Cardiac muscle cell (in vitro differentiated cells and primary cell): ENCODE results near the gene ZDHHC11. TPM values are rescaled to one million over a fixed set of nuclear protein-coding genes. Genes with fewer than 3 reads are reported as not detected.

ENCODE experiments used
- DNase-seq, 2 donors: peaks; one replicate each; pipeline versions ENCODE4 v3.0.0 to v3.0.0-alpha.2; 2010 to 2017; ENCODE audit warnings: low read depth in 1 of 2, low spot score in 1 of 2
- H3K27ac ChIP-seq: fragments of 200-600 bp; sonication (generic); 2 replicates; pipeline ENCODE4 v1.5.1; 2016
- H3K27me3 ChIP-seq: fragments of 200-600 bp; sonication (generic); 2 replicates; pipeline ENCODE4 v1.6.0; 2016; ENCODE audit warnings: control low read depth
- H3K36me3 ChIP-seq: fragments of 200-600 bp; sonication (generic); 2 replicates; pipeline ENCODE4 v1.5.1; 2016; ENCODE audit warnings: control low read depth
- H3K4me1 ChIP-seq: fragments of 200-600 bp; sonication (generic); 2 replicates; pipeline ENCODE4 v1.8.1; 2017; ENCODE audit warnings: low read depth, mild to moderate bottlenecking, mixed run types
- H3K4me3 ChIP-seq: fragments of 200-600 bp; sonication (generic); 2 replicates; pipeline ENCODE4 v1.5.1; 2016; ENCODE audit warnings: mild to moderate bottlenecking
- H3K9me3 ChIP-seq: fragments of 200-600 bp; sonication (generic); 2 replicates; pipeline ENCODE4 v1.5.1; 2017; ENCODE audit warnings: low read depth, mild to moderate bottlenecking, control low read depth
- polyA plus RNA-seq: library from polyadenylated mRNA; unstranded; fragments of >200 nt; fragmentation: Nextera tagmentation; extraction: Ambion mirVana; gene quantifications from 2 replicates; pipeline ENCODE4 v1.2.1, GENCODE V29; 2016
- total RNA-seq: library from RNA; depleted of rRNA; stranded (reverse); fragments of >200 nt; gene quantifications from 2 replicates; pipeline ENCODE4 v1.2.3, GENCODE V29; 2016
- TF ChIP-seq, protein P1 (sequence below): IDR thresholded peaks from 2 replicates; pipeline ENCODE4 v1.5.1; 2012; ENCODE audit warnings: low read depth, mild to moderate bottlenecking, low read length

Gene ZDHHC11
- total and polyA plus RNA-seq, 2 experiments from 2014 or later = 12.4 TPM

DNA sequence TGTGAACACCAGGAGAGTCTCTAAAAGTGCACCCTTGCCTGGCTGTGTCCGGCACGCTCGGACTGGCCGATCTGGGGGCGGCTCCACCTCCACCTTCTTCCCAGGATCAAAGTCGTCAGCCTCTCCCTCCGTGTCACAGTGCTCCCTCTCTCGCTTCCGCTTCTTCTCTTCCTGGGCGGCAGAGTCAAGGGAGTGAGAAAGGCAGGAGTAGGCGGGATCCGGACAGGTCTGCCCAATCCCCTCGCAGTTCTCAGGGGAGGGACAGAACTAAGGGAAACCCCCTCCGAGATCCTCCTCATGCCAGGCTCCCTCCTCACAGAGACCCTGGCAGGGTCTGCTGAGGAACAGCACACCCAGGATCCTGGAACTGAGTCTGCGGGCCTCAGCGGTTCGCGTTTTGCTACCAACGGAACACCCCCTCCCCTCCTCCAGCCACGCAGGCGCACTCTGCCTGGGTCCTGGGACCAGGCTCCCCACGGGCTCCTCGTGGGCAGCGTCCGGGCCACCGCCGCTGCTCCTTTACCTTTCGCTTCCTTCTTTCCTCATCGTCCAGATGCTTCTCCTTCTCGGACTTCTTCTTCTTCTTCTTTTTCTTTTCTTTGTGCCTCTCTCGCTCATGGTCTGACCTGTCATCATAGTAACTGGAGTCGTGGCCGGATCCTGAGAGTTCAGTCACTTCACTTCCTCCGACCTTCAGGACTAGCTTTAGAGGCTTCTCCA, 40.5 kb upstream of the ZDHHC11 start:
- H3K27ac ChIP-seq = no peak overlapping the region
- H3K27me3 ChIP-seq = no peaks in the 10 kb centered on the region
- DNase-seq = peak in 1 of 2 donors; percentile 4
- H3K4me1 ChIP-seq = peaks cover 4% of the 10 kb centered on the region
- peaks cover 36% of the 10 kb centered on the region for H3K36me3 ChIP-seq
- TF ChIP-seq, protein P1, sequence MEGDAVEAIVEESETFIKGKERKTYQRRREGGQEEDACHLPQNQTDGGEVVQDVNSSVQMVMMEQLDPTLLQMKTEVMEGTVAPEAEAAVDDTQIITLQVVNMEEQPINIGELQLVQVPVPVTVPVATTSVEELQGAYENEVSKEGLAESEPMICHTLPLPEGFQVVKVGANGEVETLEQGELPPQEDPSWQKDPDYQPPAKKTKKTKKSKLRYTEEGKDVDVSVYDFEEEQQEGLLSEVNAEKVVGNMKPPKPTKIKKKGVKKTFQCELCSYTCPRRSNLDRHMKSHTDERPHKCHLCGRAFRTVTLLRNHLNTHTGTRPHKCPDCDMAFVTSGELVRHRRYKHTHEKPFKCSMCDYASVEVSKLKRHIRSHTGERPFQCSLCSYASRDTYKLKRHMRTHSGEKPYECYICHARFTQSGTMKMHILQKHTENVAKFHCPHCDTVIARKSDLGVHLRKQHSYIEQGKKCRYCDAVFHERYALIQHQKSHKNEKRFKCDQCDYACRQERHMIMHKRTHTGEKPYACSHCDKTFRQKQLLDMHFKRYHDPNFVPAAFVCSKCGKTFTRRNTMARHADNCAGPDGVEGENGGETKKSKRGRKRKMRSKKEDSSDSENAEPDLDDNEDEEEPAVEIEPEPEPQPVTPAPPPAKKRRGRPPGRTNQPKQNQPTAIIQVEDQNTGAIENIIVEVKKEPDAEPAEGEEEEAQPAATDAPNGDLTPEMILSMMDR = no peak
- H3K4me3 ChIP-seq = peak overlapping the region; percentile 61
- no peaks in the 10 kb centered on the region for H3K9me3 ChIP-seq

DNA sequence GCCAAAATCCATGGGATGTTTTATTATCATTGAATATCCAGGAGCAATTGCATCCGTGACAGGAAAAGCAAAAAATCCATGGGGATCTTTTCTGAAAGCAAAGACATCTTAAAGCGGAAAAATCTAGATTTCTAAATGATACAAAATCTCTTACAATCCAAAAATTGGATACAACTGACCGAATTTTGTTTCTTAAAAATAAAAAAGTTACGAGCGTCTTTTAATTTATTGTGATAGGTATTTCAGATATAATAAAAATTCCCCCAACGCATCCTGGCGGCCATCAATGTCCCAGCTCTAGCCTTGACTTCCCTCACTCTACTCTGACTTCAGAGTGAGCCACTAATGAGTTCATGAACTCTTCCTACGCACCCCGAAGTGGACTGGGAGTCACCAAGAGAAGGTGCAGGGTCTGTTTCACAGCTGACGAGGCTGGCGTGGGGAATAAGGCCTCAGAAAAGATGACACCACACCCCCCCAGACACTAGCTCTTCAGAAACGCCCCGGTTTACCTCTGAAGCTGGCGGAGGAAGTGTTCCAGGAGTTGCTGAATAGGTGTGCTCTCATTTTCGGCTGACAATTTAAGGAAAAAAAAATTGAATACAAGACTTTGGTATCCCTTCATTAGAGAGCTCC, 38.4 kb upstream of the ZDHHC11 start:
- DNase-seq = no peak
- Histone ChIP-seq H3K4me1 (peaks cover 4% of the 10 kb centered on the region), H3K4me3 (no peak overlapping the region), H3K9me3 (no peaks in the 10 kb centered on the region), H3K36me3 (peaks cover 48% of the 10 kb centered on the region), H3K27ac (no peak overlapping the region), H3K27me3 (no peaks in the 10 kb centered on the region)
- TF ChIP-seq, protein P1 = no peak

DNA sequence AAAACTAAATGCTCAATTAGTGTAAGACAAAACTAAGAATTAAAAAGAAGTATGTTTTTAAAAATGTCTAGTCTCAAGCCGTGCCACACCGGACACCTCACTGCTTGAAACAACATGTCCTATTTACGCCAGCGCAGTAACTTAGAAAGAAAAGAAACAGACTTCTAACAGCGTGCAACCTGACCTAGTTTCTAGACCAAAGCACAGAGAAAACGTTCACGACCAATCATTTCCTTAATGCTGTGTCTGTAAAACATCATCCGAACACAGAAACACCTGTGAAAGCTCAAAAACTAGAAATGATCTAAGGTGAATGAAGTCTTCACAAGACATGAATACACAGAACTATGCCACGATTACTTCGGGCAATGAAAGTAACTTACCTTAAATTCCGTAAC, 37.9 kb upstream of the ZDHHC11 start:
- Histone ChIP-seq H3K9me3 (no peaks in the 10 kb centered on the region), H3K4me1 (peaks cover 4% of the 10 kb centered on the region), H3K4me3 (no peak overlapping the region), H3K27me3 (no peaks in the 10 kb centered on the region), H3K36me3 (peaks cover 53% of the 10 kb centered on the region), H3K27ac (no peak overlapping the region)
- DNase-seq = no peak
- TF ChIP-seq, protein P1 = no peak

DNA sequence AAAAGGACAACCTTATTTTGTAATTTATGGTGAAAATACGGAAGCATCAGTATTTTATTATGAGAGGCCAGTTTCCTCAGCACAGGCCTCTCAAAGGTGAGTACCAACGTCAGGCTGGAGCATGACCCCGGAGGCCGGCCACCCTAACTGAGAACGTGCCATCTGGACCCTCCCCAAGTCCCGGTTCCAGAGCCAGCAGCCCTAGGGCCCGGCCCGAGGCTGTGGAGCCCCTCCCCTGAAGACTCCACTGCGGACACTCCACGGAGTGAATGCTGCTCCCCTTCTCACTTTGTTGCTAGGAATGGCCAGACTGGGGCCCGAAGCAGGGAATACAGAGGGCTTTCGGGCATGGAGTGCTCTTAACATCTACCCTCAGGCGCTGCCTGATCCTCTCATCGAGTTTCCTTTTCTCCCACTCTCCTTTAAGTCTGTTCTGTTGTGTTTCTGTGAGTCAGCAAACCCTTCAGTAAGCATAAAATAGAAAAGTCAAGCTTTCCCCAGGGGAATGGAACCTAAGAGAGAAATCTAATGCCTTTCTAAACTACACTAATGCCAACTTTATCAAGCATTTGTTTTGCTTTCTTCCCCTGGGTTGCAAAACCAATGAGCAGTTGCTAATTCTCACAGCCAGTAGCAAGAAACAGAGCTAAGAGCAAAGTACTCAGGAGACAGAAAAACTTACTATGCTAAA, 37.3 kb upstream of the ZDHHC11 start:
- Histone ChIP-seq H3K9me3 (no peaks in the 10 kb centered on the region), H3K27me3 (no peaks in the 10 kb centered on the region), H3K36me3 (peaks cover 59% of the 10 kb centered on the region), H3K4me3 (no peak overlapping the region), H3K4me1 (peaks cover 4% of the 10 kb centered on the region), H3K27ac (no peak overlapping the region)
- peak in 1 of 2 donors; percentile 3 for DNase-seq
- TF ChIP-seq, protein P1 = no peak

DNA sequence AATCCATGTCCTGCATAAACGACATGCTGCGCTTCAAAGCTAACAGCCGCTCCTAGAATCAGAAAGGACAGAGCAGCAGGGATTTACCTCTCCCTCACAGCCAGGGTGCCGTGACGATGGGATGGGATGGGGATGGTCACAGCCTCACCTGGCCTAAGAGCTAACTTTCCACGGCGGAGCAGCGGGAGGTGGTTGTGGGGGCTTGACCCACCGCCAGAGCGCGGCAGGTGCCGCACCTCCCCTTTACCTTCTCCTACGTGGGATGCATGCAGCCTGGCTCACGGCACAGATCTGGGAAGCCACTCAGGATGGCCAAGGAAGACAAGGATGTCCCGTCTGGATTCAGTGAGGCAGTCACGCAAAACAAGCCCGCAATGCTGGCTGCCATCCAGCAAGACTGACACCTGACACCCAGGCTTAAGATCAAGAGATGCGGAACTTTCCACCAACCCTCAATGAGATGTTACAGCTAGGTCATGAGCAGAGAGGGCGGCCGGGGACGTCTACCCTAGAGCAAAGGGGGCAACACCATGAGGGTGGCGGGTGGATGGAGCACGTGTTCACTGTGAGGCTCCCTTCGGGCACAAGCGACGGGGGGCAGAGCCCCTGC, 36.0 kb upstream of the ZDHHC11 start:
- Histone ChIP-seq H3K9me3 (no peaks in the 10 kb centered on the region), H3K27me3 (no peaks in the 10 kb centered on the region), H3K4me3 (no peak overlapping the region), H3K36me3 (peaks cover 61% of the 10 kb centered on the region), H3K4me1 (peaks cover 3% of the 10 kb centered on the region), H3K27ac (no peak overlapping the region)
- DNase-seq = no peak
- TF ChIP-seq, protein P1 = no peak
